RWPE1 (cell line): Measurements from ENCODE around the gene TMEM229A.

Experiments used
- CTCF ChIA-PET: fragments of 350-600 bp; sonication (Branson Sonifier 250); formaldehyde crosslinking; extraction: SDS; loops from one replicate; lab custom pipeline; 2021; lab: Yijun Ruan, JAX
- POLR2A ChIA-PET: fragments of 400-600 bp; formaldehyde crosslinking; extraction: SDS; loops from one replicate; lab custom pipeline; 2020; ENCODE audit warnings: antibody characterized with exemption; ENCODE audit not compliant: low non-redundant PET; lab: Yijun Ruan, JAX
- DNase-seq: peaks from one replicate; pipeline ENCODE4 v3.0.0; 2012; ENCODE audit warnings: low spot score
- H3K27ac ChIP-seq: fragments of 450-650 bp; 2 replicates; pipeline ENCODE4 v1.5.1; 2017
- CTCF ChIP-seq: fragments of 450-650 bp; conservative IDR thresholded peaks from 2 replicates; pipeline ENCODE4 v1.5.1; 2017; ENCODE audit warnings: low read depth, mild to moderate bottlenecking

TMEM229A gene

GRCh38 chr7:124071843-124072242 is 39.0 kb upstream of the TMEM229A start:
- POLR2A ChIA-PET: no interaction called here
- DNase-seq: no peak
- H3K27ac ChIP-seq: no peak overlapping the region
- CTCF ChIA-PET: no interaction called here
- no peak for TF ChIP-seq CTCF

- no peak for TF ChIP-seq CTCF
- H3K27ac ChIP-seq: no peak overlapping the region
- DNase-seq: no peak
- CTCF ChIA-PET: no interaction called here
- POLR2A ChIA-PET: no interaction called here
Measured at GRCh38 chr7:124062171-124062570, 29.3 kb upstream of the TMEM229A start.

GRCh38 chr7:124060528-124060927 is 27.7 kb upstream of the TMEM229A start:
- DNase-seq: no peak
- no peak overlapping the region for H3K27ac ChIP-seq
- CTCF ChIA-PET: no interaction called here
- no peak for TF ChIP-seq CTCF
- POLR2A ChIA-PET: no interaction called here

GRCh38 chr7:124059375-124059774 is 26.5 kb upstream of the TMEM229A start:
- DNase-seq: no peak
- POLR2A ChIA-PET: no interaction called here
- CTCF ChIA-PET: no interaction called here

GRCh38 chr7:124058515-124058914 is 25.6 kb upstream of the TMEM229A start:
- ChIA-PET POLR2A (no interaction called here), CTCF (no interaction called here)
- DNase-seq: no peak
- H3K27ac ChIP-seq: no peak overlapping the region
- TF ChIP-seq CTCF: no peak

More at GRCh38 chr7:124059375-124059774, 26.5 kb upstream of the TMEM229A start:
- TF ChIP-seq CTCF: no peak
- no peak overlapping the region for H3K27ac ChIP-seq

DNA sequence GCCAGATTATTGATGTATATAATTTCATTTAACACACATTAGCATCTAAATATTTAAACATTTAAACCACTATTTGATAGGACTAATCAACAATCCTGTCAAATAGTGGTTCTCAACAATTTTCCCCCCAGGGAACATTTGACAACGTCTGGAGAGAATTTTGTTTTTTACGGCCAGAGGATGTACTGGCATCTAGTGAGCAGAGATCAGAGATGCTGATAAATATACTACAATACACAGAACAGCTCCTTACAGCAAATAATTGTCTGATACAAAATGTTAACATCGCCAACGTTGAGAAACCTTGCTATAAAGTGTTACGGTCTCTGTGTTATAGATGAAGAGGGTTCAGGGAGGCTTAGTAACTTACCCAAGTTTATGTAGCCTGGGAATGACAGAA is 25.0 kb upstream of the TMEM229A start:
- POLR2A ChIA-PET: no interaction called here
- TF ChIP-seq CTCF: no peak

GRCh38 chr7:124056234-124056633 is 23.4 kb upstream of the TMEM229A start:
- POLR2A ChIA-PET: no interaction called here
- no peak for TF ChIP-seq CTCF

More for the DNA sequence above, 25.0 kb upstream of the TMEM229A start:
- DNase-seq: no peak
- CTCF ChIA-PET: no interaction called here
- no peak overlapping the region for H3K27ac ChIP-seq

More at GRCh38 chr7:124056234-124056633, 23.4 kb upstream of the TMEM229A start:
- H3K27ac ChIP-seq: no peak overlapping the region
- no peak for DNase-seq
- CTCF ChIA-PET: no interaction called here
